HG03159 (cell line): Measurements from ENCODE around the gene TCF19.

ENCODE experiments used
- ATAC-seq: cut with Tn5 transposase; IDR thresholded peaks from one replicate; pipeline ENCODE4 v1.9.1; 2021; ENCODE audit warnings: mild to moderate bottlenecking, moderate library complexity; ENCODE audit not compliant: unreplicated experiment

The TCF19 gene

DNA sequence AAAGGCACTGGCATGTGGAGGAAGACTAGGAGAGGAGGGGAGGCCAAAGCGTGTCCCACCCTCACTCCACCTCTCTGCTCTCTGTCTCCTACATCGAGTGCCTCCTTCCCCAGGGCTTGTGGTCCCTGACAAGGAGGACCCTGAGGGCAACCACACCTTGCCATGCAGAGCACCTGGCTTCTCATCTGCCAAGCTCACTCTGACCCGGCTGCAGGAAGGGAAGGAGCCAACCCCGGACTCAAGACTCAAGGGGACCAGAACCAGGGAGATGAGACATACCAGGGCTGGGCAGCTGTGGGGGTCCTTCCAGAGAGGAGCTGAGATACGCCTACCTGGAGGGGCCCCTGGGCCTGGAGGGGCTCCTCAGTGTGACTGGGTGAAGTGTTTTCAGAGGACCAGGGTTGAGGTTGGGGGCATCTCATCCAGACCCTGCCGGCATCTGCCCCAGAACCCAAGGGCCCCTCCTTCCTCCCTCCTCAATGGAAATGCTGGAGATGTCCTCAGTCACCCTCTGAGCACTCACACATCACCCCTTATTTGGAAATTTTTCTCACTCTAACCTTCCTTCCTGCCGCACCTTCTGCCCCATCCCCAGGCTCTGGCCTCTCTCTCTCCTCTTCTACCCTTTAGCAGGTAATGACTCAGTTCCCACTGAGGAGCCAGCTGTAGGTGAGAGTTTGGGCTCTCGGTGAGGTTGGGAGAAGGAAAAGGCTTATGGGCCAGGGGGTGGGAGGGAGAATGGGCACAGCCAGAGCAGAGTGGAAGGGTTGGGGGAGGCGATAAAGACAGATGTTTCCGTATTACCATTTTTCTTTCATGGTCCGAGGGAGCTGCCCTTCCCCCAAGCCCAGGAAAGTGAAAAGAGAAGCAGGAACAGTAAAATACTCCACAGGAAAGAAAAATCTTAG lies 44.1 kb downstream of the TCF19 start:
- ATAC-seq, result no peak

DNA sequence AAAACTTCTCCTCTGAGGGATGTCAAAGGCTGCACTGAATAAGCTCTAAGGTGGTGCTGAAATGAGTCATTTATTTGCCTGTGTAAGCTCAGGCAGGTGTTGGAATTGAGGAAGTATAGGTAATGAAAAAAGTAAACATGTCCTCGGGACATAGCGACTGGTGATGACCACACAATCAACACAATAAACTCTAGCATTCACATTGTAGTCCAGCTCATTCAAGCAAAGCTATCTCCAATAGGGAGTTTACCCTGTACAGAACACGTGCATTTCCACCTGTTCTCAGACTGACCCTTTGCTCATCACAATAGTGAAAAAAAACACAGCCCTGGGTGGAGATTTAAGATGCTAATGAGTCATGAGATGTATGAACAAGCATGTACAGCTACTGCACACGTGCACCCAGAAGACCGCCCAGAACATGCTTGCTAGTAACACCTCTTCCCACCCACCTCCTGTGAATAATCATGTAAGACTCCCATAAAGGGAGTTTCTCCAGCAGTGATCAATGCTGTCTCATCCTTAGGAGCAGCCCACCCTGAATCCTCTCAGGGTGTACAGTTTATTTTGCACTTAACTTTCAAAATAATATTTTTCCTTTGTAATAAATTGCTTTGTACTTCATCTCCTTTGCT lies 45.1 kb downstream of the TCF19 start:
- peak; percentile 65 for ATAC-seq

DNA sequence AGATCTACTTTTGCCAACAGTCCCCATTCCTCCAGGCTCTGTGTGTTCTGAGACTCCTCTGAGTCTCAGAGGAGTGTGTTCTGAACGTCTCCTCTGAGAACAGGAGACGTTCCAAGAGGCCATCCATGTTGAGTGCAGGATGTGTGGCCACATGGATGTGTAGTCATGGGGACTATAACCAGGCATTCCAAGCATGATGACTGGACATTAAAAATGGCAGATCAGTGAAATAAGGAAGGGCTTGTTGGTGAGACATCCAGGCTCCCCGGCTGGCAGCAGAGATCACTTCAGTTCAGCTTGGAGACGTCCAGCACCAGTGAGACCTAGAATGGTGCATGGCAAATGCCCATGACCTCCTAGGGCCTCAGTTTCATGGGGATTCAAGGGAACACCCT lies 46.4 kb downstream of the TCF19 start:
- ATAC-seq, result no peak

DNA sequence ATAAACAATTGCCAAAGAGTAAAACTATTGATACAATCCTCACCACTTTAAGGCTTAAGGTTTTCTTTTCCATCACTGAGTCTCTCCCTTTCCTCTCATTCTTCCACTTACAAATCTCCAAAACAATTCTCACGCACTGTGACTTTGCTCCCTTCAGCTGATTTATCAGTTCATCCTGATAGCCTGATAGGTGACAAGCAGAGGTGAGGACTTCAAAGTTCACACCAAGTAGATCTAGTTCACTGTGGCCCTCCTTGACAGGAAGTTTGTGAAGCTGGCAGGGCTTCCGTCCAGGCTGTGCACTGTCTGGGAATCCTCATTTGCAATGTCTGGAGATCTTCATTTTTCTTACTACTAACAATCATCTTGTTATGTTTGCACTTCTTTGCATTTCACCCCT lies 47.2 kb downstream of the TCF19 start:
- no peak for ATAC-seq

DNA sequence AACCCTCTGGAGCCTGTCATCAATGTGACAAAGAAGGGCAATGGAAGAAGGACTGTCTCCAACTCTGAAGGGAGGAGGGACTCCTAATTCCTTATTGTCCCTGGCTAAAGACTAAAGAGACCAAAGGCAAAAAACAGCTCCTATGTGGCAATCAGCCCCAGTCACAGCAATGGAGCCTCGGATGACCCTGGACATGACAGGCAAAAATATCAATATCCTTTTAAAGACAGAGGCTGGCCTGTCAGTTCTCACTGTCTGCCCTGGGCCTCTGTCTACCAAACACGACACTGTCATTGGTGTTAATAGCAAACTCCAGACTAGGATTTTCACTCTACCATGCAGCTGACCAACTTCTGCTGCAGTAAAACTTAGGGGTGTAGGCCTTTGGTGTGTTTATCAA lies 50.1 kb downstream of the TCF19 start:
- no peak for ATAC-seq

DNA sequence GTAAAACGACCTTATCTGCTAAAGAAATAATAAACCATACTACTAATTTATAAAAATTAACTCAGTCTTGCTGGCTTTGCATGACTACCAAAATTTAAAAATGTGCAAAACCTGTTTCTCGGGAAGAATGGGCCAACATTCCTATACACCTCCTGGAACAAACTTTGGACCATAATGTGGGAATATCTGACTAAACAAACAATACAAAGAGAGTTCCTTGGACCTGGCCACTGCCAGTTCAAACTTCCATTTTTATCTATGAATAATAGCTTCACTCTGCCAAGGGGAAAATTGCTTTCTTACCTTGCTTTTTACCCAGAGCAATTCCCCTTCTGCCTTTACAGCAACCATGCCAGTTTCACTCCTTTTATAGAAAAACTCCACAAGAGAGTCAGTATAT lies 50.7 kb downstream of the TCF19 start:
- no peak for ATAC-seq

DNA sequence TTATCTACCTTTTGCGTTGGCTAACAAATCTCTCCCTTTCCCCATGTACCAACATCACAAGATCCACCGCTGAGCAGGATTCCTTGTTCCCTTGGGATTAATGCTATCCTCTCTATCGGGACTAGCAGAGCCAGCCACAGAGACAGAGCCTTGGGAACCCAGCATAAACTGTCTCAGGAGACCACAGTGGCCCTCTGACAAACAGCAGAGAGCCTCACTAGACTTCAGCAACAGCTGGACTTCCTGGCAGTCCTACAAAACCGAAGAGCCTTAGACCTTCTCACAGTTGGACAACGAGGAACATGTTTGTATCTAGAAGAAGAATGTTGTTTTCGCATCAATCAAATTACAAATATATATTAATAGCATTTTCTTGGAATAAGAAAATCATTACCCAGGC lies 51.7 kb downstream of the TCF19 start:
- ATAC-seq, result no peak

DNA sequence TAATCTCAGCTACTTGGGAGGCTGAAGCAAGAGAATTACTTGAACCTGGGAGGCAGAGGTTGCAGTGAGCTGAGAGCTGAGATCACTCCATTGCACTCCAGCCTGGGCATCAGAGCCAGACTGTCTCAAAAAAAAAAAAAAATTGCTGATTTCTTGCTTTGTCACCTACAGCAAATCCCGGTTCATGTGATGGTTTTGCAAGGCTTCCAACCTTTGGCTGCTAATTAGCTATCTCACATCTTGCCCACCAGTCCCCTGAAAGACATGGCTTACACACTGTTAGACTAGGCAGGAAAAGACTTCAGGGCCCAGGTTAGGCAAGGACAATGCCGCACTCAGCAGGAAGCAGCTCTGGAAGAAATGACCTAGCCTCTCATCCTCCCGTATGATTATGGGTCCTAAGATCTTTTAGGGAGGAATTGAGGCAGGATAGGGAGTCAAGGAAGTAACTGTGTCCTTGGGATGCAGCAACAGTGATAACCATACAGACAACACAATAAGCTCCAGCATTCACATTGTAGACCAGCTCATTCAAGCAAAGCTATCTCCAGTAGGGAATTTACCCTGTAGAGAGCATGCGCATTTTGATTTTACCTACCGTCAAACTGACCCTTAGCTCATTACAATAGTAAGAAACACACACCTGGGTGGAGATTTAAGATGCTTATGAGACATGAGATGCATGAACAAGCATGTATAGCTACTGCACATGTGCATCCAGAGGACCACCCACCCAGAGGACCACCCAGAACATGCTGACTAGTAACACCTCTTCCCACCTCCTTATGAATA lies 52.5 kb downstream of the TCF19 start:
- no peak for ATAC-seq
